ENCODE measurements around the gene TICAM2. TPM values are rescaled to one million over a fixed set of nuclear protein-coding genes. Genes with fewer than 3 reads are reported as not detected.

The TICAM2 gene
- total RNA-seq, 1 donor from 2014 or later = 0.98 TPM

Other genes with a start within 250 kb of the TICAM2 start
- gene FEM1C, start 57.7 kb downstream of the TICAM2 start, total RNA-seq = 16.5 TPM
- gene TMED7, start 23.6 kb upstream of the TICAM2 start, total RNA-seq = 48.4 TPM
- gene CDO1, start 214.2 kb upstream of the TICAM2 start, total RNA-seq = 16.0 TPM
- 50.6 TPM for gene ATG12, start 239.1 kb upstream of the TICAM2 start, total RNA-seq
- gene AP3S1, start 239.5 kb upstream of the TICAM2 start, total RNA-seq = 36.8 TPM